OCI-M2 (cell line): ENCODE measurements around the gene AOPEP.

Experiments used
- DNase-seq: peaks from one replicate; lab custom pipeline; 2025; ENCODE audit not compliant: unreplicated experiment; lab: John Stamatoyannopoulos, UW

AOPEP gene

GRCh38 chr9:95125652-95126051, 399.2 kb downstream of the AOPEP start:
- DNase-seq: no peak

- no peak for DNase-seq
Measured at GRCh38 chr9:95126739-95127138, 400.2 kb downstream of the AOPEP start.

GRCh38 chr9:95127249-95128176, 401.0 kb downstream of the AOPEP start:
- DNase-seq: no peak

GRCh38 chr9:95128177-95128524, 401.7 kb downstream of the AOPEP start:
- DNase-seq: no peak

- no peak for DNase-seq
Measured at GRCh38 chr9:95129476-95130291, 403.2 kb downstream of the AOPEP start.

GRCh38 chr9:95130484-95130883, 404.0 kb downstream of the AOPEP start:
- no peak for DNase-seq

GRCh38 chr9:95131023-95131943, 404.8 kb downstream of the AOPEP start:
- DNase-seq: peak; percentile 45

GRCh38 chr9:95132366-95133324, 406.1 kb downstream of the AOPEP start:
- no peak for DNase-seq

- DNase-seq: no peak
Measured at GRCh38 chr9:95133325-95133705, 406.8 kb downstream of the AOPEP start.

- DNase-seq: no peak
Measured at GRCh38 chr9:95134457-95134881, 408.0 kb downstream of the AOPEP start.

- DNase-seq: no peak
Measured at GRCh38 chr9:95135756-95136155, 409.3 kb downstream of the AOPEP start.
